Measurements from ENCODE around the gene TUBA1A.
"Not testable (repeated sequence)": the region's sequence is repeated elsewhere in the genome, so short reads cannot be mapped to it uniquely, and the experiment has no call there.

Gene TUBA1A

DNA sequence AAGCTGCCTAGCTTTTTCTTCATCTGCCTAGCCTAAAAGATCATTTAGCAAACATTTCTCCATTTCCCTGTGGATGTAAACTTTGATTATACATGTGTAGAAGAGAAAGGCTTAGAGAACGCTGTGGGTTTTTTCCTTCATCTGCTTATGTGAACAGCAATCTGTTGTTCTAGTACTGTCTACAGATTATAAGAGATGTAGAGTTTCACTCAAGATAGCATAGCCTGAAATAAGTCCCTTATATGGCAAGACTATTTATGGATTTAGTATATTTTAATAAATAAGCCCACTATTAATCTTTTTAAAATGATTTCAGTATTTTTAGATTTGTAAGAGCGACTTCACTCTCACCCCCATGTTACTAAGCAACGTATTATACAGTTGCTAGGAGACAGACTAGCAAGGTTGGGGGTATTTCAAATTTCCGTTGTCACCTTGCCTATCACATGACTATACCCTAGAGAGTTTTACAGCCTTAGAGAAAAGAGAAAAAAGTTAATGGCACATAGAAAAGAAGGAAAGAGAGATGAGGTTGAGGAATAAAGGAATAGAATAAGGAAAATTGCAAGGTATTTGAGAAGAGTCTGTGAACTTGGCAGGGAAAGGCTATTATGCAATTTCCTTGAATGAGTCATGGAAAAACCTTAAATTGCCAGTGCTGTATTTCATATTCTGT lies 12.2 kb upstream of the TUBA1A start:
- DNase-seq: peak; percentile 43

DNA sequence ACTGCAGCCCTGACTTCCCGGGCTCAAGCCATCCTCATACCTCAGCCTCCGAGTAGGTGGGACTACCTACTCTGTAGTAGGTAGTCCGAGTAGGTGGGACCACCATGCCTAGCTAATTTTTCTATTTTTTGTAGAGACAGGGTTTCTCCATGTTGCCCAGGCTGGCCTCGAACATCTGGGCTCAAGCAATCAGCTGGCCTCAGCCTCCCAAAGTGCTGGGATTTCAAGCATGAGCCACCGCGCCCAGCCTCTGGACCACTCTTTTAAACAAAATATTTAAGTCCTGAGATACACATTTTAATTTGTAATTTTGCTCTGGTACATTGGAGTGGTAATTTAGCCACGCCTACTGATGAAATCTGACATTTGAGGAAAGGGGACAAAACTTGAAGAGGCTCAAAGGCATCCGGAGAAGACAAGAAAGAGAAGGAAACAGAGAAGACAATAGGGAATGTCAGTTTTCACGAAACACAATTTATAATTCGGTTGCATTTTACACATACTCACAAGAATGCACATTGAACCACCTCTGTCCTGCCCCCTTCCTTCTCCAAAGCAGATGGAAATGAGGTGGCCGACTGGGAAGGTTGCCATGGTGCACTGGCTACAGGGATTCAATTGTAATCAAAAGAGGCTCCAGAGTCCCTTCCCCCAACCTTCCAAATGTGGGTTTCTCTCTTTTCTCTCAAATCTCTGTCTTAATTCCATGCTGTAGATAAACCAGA lies 9.7 kb upstream of the TUBA1A start:
- DNase-seq: no peak

DNA sequence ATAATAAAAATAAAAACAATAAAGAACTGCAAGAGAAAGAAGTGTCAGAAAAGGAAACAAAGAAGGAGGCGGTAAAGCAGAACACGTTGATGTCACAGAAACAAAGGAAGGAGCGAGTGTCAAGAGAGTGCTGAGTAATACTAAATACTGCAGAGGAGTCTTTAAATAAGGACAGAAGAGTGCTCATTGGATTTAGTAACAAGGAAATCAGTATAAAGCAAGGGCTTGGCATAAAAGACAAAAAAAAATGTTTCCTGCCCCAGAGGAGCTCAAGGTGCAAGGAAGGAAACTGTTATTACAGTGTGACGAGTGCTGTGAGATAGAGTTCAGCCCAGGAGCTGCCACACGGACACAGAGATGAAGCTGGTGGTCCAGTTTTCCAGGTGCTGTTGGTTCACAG lies 8.4 kb upstream of the TUBA1A start:
- no peak for DNase-seq

DNA sequence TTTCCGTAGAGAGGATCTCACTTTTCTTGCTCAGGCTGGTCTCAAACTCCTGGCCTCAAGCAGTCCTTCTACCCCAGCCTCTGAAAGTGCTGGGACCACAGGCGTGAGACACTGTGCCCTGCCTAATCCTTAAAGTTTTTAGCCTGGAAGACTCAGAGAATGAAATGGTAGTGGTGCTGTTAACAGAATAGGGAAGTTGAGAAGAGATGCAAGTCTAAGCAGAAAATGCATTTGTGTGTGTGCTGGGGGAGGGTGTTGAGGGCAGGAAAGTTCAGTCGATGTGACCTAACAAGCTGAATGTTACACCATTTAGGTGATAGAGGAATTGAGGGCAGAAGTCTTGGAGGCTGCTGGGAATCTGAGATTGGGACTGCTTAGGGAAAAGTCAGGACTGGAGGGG lies 6.9 kb upstream of the TUBA1A start:
- no peak for DNase-seq

DNA sequence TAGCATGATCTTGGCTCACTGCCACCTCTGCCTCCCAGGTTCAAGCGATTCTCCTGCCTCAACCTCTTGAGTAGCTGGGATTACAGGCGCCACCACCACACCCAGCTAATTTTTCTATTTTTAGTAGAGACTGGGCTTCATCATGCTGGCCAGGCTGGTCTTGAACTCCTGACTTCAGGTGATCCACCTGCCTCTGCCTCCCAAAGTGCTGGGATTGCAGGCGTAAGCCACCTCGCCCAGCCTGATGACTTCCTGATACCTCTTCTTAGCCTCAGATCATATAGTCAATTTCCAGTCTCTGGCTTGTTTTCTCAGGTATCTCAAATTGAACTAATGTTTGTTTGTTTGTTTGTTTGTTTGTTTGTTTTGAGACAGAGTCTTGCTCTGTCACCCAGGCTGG lies 4.9 kb upstream of the TUBA1A start:
- DNase-seq: not testable (repeated sequence)

DNA sequence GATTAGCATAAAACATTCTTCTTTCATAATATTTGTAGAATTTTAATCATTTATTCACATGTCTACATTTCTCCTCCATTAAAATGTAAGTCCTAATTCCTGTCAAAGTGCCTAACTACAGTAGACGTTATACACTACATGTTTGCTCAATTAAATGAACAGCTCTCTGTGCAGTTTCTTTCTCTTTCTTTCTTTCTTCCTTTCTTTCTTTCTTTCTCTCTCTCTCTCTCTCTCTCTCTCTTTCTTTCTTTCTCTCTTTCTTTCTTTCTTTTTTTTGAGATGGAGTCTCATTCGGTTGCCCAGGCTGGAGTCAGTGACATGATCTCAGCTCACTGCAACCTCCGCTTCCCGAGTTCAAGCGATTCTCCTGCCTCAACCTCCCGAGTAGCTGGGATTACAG lies 2.6 kb upstream of the TUBA1A start:
- not testable (repeated sequence) for DNase-seq

DNA sequence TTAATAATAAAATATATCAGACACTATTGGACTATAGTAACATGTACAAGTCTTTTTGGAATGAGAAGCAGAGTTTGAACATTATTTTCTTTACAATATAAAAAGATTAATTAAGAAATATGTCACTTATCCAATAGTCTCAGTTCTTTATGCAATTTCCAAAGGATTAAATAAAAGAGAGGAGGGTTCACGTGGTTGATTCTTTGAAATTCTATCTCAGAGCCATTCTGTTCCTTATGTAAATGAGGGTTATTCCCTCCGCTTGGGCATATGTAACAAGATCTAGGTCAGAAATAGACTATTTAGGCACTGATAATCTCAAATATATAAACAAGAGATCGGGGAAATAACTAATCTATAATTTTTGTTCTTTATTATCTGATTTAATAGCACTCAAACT lies 2.1 kb upstream of the TUBA1A start:
- no peak for DNase-seq

DNA sequence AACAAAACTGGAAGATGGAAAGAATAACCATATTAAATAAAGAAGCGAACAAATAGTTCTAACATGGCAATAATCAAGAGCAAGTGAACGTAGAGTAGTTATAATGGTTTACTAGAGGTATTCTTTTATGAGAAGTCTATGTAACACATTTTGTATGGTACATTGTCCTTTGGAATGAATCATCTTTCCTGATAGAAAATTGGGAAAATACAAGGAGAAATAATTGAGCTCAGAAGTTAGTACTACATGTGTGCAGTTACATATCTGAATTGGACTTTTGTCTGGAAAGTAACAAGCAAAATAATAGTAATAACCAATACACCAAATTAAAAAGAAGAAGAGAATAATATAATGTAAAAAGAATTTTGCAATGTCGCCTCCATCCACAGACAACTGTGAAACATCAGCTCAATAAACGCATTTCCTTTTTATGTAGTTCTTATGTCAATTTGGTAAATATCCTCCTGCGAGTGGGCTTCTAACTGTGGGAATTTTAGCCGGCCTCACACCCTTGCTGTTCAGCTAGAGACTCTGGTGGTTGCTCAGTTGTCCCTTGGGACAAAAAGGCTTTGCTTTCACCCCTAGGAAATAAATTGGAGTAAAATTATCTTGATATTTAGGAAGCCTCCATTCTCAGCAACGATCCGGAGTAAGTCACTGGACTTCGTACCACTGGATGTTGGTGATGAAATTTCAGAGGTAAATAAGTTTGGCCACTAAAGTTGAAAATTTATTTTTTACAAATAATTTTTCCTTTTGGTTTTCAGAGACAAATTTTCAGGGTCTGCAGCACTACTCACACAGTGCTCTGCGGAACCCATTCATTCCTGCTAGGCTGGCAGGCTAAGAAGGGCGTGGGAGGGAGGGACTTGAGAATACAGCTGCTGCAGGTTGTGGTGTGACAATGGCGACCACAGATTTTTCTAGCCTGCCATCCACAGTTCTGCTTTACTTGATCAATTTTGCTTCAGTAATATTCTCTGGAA lies 1.1 kb upstream of the TUBA1A start:
- DNase-seq: peak; percentile 1

DNA sequence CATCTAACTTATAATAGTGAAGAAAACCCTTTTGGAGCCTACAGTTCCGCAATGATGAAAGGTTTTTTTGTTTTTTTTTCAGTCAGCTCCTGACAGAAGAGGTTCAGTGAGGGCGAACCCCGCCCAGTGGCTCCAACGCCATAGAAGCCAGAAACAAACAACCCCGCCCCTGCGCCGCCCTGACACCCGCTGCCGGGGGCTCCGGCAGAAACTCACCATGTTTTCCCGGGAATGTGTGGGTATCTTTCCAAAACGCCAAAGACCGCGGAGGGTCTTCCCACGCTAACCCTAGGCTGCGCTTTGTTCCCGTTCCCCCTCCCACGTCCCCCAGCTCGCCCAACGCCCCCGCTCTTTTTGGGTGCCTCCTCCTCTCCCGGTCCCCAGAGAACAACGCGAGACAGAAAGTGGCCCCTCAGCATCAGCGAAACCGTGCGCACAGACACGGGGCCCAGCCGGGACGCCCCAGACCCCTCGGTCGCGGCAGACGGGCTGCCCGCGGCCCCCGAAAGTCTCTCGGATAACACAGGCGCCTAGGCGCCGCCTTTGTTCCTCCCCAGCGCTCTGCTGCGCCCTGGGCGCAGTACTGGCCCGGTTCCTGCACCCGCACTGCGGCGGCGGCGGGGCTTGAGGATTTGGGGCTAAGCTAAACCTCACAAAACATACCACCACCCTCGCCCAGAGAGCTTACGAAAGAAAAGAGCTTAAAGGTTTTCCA lies 522 bp downstream of the TUBA1A start:
- peak; percentile 18 for DNase-seq

DNA sequence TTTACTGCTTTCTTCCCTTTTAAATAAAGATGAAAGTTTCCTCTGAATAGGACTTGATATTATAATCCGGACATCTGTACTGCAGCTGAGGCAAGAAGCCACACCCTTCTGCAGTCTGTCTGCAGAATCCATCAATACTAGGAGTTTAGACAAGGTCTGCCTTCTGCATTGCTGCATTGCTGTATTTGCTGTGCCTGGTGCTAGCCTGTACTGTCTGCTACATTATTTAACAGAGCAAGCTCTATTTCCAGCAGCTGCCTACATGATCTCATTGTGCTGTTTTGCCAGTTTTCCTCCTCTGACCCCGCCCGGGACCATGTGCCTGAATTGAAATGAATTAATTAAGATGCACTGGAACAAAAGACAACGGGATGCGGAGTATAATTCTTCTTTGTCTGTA lies 1.7 kb downstream of the TUBA1A start:
- DNase-seq: peak; percentile 13

DNA sequence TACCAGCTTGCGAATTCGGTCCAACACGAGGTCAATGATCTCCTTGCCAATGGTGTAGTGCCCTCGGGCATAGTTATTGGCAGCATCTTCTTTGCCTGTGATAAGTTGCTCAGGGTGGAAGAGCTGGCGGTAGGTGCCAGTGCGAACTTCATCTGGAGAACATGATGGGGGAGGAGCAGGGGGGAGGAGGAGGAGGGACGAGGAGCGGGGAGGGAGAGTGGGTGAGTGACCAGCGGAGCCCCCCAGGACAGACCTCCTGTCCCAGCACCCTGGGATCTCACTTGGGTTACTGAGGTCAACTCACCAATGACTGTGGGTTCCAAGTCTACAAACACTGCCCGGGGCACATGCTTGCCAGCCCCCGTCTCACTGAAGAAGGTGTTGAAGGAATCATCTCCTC lies 2.6 kb downstream of the TUBA1A start:
- DNase-seq: not testable (repeated sequence)

DNA sequence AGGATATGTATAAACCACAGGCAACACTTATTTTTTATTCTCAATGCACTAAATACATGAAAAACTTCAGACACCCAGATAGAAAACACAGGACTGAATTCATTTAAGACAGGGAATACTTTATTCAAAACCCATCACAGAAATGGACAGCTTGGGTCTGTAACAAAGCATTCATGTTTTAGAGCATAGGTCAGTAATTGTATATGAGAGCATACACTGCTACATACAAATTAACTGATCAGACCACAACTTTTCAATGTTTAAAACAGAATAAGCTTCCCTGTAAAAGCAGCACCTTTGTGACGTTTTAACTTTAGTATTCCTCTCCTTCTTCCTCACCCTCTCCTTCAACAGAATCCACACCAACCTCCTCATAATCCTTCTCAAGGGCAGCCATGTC lies 4.2 kb downstream of the TUBA1A start:
- not testable (repeated sequence) for DNase-seq

DNA sequence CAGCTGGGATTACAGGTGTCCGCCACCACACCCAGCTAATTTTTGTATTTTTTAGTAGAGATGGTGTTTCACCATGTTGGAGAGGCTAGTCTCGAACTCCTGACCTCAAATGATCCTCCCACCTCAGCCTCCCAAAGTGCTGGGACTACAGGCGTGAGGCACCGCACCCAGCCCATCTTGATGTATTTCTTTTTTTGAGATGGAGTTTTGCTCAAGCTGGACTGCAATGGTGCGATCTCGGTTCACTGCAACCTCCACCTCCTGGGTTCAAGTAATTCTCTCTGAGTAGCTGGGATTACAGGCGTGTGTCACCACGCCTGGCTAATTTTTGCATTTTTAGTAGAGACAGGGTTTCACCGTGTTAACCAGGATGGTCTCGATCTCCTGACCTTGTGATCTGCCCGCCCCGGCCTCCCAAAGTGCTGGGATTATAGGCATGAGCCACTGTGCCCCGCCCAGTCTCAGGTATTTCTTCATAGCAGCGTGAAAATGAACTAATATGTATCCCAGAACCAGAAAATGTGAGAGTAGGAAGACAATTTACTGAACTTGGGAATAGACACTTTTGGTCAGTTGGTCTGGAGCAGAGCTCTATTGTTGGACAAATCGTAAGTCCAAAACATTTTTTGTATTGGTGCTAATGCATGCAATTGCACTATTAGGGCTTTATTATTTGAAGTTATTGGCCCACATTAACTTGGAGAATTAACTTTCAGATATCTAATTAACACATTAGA lies 5.5 kb downstream of the TUBA1A start:
- DNase-seq: not testable (repeated sequence)

DNA sequence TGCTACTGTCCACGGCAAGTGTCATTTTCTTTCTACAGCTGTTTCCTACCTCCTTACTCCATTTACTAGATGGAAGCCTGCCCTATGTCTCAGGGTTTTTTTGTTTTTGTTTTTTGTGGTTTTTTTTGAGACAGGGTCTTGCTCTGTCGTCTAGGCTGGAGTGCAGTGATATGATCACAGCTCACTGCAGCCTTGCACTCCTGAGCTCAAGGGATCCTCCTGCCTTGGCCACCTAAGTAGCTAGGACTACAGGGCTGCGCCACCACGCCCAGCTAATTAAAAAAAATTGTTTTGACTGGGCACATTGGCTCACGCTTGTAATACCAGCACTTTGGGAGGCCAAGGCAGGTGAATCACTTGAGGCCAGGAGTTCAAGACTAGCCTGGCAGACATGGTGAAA lies 14.7 kb downstream of the TUBA1A start:
- no peak for DNase-seq

DNA sequence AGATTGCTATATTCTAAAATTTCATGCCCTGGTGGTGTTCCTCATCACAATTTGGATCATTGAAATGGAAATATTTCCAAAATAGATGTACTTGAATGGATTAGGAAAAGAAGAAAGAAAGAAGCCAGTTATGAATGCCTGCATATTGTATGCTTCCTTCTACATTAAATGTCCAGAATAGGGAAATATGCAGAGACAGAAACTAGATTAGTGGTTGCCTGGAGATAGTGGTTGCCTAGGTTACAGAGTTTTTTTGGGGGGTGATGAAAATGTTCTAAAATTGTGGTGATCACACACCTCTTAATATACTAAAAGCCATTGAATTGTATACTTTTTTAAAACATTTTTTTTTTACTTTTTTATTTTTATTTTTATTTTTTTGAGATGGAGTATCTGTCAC lies 18.0 kb downstream of the TUBA1A start:
- DNase-seq: no peak

DNA sequence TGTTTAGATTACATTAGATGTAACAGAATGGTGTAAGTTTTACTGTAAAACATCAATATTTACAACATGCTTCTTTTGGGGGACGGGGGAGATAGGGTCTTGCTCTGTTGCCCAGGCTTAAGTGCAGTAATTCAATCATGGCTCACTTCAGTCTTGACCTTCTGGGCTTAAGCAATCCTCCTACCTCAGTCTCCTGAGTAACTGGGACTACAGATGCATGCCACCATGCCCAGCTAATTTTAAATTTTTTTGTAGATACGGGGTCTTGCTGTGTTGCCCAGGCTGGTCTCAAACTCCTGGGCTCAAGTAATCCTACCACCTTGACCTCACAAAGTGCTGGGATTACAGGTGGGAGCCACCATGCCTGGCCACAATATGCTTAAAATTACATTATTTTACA lies 23.8 kb downstream of the TUBA1A start:
- no peak for DNase-seq

DNA sequence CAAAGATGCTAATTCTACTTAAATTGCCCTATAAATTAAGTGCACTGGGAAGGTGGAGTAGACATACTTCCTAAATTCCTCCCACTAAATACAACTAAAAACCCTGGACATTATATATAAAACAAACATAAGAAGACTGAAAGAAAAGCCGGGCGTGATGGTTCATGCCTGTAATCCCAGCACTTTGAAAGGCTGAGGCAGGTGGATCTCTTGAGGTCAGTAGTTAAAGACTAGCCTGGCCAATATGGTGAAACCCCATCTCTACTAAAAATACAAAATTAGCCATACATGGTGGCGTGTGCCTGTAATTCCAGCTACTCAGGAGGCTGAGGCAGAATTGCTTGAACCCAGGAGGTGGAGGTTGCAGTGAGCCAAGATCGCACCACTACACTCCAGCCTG lies 27.0 kb downstream of the TUBA1A start:
- not testable (repeated sequence) for DNase-seq

DNA sequence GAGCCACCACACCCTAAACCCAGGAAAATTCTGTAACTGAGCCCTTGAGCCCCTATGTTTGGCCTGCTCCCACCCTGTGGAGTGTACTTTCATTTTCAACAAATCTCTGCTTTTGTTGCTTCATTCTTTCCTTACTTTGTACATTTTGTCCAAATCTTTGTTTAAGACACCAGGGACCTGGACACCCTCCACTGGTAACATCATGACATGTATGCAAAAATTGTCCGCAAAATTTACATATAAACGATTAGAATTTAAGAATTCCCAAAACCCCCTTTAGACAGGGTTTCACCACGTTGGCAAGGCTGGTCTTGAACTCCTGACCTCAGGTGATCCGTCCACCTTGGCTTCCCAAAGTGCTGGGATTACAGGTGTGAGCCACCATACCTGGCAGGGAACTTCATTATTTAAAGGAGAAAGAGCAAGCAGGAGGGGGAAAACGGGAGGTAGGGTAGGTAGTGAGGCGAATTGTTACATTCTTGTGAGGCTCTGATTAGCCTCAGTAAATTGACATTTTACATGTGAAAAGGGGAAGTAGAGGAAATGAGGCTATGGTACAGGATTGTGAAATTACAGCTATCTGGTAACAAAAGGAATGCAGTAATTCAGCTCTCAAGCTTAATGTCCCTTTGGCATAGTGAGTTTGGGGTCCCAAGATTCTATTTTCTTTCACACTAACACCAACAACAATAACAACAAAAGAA lies 27.6 kb downstream of the TUBA1A start:
- DNase-seq: no peak

DNA sequence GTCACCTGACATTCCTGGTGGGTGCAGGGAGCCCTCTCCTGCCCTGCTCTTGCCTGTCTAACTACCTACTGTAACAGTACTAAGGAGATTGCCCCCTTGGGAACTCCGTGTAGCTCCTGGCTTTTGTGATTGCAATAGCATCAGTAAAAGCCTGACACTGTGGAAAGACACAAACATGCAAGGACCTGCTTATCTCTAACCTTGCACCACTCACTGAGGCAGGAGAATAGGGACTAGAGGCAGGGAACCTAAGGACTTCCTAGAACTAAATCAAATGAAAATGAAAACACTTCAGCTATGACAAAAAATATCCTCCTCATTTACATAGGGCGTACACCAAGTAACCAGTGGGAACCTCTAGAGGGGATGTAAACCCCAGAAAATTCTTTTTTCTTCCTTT lies 28.5 kb downstream of the TUBA1A start:
- no peak for DNase-seq

DNA sequence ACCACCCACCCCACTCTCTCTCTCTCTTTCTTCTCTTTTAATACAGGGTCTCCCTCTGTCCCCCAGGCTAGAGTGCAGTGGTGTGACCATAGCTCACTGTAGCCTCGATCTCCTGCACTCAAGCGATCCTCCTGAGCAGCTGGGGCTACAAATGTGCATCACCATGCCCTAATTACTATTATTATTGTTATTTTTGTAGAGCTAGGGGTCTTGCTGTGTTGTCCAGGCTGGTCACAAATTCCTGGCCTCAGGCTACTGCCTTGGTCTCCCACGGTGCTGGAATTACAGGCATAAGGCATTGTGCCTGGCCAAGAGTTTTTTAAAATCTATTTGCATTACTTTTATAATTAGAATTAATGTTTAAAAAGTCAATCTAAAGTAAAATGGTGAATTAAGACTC lies 34.7 kb downstream of the TUBA1A start:
- no peak for DNase-seq

DNA sequence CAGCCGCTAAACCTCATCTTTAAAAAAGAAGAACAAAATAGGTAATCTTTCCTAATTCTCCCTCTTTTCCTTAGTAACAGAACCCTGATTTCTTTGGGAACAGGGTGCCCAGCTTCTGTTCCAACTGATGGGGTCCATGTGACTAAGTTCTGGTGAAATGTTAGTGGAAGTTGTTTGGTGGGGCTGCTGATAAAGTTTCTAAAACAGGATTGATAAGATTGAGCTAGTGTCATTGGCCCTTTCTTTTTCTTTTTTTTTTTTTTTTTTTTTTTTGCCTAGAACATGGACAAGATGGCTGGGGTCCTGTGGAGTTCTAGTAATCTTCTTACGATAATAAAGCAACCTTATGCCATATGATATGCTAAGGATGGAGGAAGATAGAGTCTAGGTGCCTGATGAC lies 41.5 kb downstream of the TUBA1A start:
- DNase-seq: no peak

DNA sequence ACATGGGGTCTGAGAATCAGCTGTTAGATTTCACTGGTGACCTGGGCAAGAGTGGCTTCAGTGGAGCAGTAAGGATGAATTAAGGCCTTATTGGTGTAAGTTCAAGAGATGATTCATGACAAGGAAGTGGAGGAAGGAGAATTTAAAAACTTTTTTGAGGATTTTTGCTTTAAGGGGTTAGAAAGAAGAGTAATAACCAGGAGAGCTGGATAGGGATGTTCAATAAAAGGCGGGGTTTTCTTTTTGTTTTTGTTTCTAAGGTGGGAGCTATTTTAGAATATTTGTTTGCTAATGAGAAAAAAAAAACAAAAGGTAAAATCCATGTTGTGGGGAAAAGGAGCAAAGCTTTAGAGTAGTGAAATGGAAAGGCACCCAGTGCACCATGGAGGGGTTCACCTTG lies 42.5 kb downstream of the TUBA1A start:
- DNase-seq: no peak
